Keratinocyte (primary cell): Measurements from ENCODE around the gene RNF112. TPM values are rescaled to one million over a fixed set of nuclear protein-coding genes. Genes with fewer than 3 reads are reported as not detected.

Experiments used
- DNase-seq: peaks from one replicate; pipeline ENCODE4 v3.0.0-alpha.2; 2011; ENCODE audit warnings: low read depth, missing footprints, low spot score
- FAIRE-seq: peaks from 2 replicates; lab custom pipeline; 2011; peaks lifted over from hg19 to GRCh38; lab: Jason Lieb, UNC
- H2AFZ ChIP-seq: 2 replicates; pipeline ENCODE4 v1.6.0; 2012; ENCODE audit warnings: low read length, control low read depth, inconsistent platforms; ENCODE audit not compliant: control insufficient read depth
- H3K27ac ChIP-seq: 2 replicates; pipeline ENCODE4 v1.5.1; 2011; ENCODE audit warnings: low read length; ENCODE audit not compliant: control insufficient read depth, insufficient read depth
- H3K27me3 ChIP-seq: 3 replicates; pipeline ENCODE4 v1.6.0; 2011; ENCODE audit warnings: low read length; ENCODE audit not compliant: control insufficient read depth, insufficient read depth; ENCODE audit errors: extremely low read depth
- H3K36me3 ChIP-seq, 2 experiments: 2 replicates in 1 of 2; 3 replicates in 1 of 2; pipeline ENCODE4 v1.5.1; 2011; ENCODE audit warnings: low read length in 2 of 2, mild to moderate bottlenecking in 1 of 2; ENCODE audit not compliant: control insufficient read depth in 2 of 2, insufficient read depth in 2 of 2; ENCODE audit errors: extremely low read depth in 1 of 2
- H3K4me1 ChIP-seq: 3 replicates; pipeline ENCODE4 v1.5.1; 2011; ENCODE audit warnings: low read length; ENCODE audit not compliant: control insufficient read depth, insufficient read depth; ENCODE audit errors: extremely low read depth
- H3K4me2 ChIP-seq: 3 replicates; pipeline ENCODE4 v1.6.0; 2011; ENCODE audit warnings: low read depth, low read length; ENCODE audit not compliant: control insufficient read depth, insufficient read depth; ENCODE audit errors: extremely low read depth
- H3K4me3 ChIP-seq, 3 experiments: fragments of 200-600 bp in 1 of 3; sonication (generic) in 1 of 3; 2 replicates in 2 of 3; 3 replicates in 1 of 3; pipeline ENCODE4 v1.5.1; 2011 to 2016; ENCODE audit warnings: low read length in 3 of 3, mild to moderate bottlenecking in 3 of 3, control low read depth in 2 of 3, inconsistent platforms in 1 of 3, low read depth in 1 of 3, mixed read lengths in 1 of 3, mixed run types in 1 of 3, moderate library complexity in 1 of 3; ENCODE audit not compliant: control insufficient read depth in 2 of 3, insufficient read depth in 2 of 3; ENCODE audit errors: extremely low read depth in 1 of 3
- H3K79me2 ChIP-seq: 2 replicates; pipeline ENCODE4 v1.6.0; 2012; ENCODE audit warnings: low read length; ENCODE audit not compliant: control insufficient read depth, insufficient read depth
- H3K9ac ChIP-seq: 3 replicates; pipeline ENCODE4 v1.6.0; 2011; ENCODE audit warnings: low read length; ENCODE audit not compliant: control insufficient read depth, insufficient read depth; ENCODE audit errors: extremely low read depth
- H3K9me1 ChIP-seq: 3 replicates; pipeline ENCODE4 v1.6.0; 2011; ENCODE audit warnings: low read length; ENCODE audit not compliant: control insufficient read depth, insufficient read depth; ENCODE audit errors: extremely low read depth
- H3K9me3 ChIP-seq: 2 replicates; pipeline ENCODE4 v1.5.1; 2012; ENCODE audit warnings: low read depth, low read length; ENCODE audit not compliant: control insufficient read depth
- H4K20me1 ChIP-seq: 3 replicates; pipeline ENCODE4 v1.6.0; 2011; ENCODE audit warnings: low read length; ENCODE audit not compliant: control insufficient read depth, insufficient read depth; ENCODE audit errors: extremely low read depth
- EZH2 ChIP-seq: IDR thresholded peaks from one replicate; pipeline ENCODE4 v1.6.1; 2012; ENCODE audit warnings: inconsistent platforms, mild to moderate bottlenecking, low read length, moderate library complexity
- dilution Hi-C: fragments of 300-500 bp; cut with MboI; formaldehyde crosslinking; loops from one replicate; pipeline ENCODE4 v1.7.0; 2020; ENCODE audit warnings: low sequenced_read_pairs; ENCODE audit not compliant: extremely low pct_ligation_motif_present
- polyA plus RNA-seq, 5 experiments: library from polyadenylated mRNA; depleted of rRNA in 3 of 5; stranded (reverse) in 3 of 5; stranded (forward) in 1 of 5; unstranded in 1 of 5; fragments of >200 nt; gene quantifications; 1 replicate in 1 of 5; 2 replicates in 3 of 5; 3 replicates in 1 of 5; pipeline versions ENCODE4 v1.2.1 to v1.2.3, GENCODE V29; 2011 to 2012; ENCODE audit warnings: missing spikeins in 2 of 5, low read depth in 1 of 5, low replicate concordance in 1 of 5
- TF ChIP-seq, protein P1 (sequence below), 3 experiments: IDR thresholded peaks in 1 of 3; conservative IDR thresholded peaks in 1 of 3; optimal IDR thresholded peaks in 1 of 3; 2 replicates in 2 of 3; 3 replicates in 1 of 3; pipeline versions ENCODE3 to v1.5.1; 2011; ENCODE audit warnings: low read length in 3 of 3, mild to moderate bottlenecking in 3 of 3, moderate library complexity in 2 of 3, control low read depth in 1 of 3, inconsistent platforms in 1 of 3; ENCODE audit not compliant: insufficient read depth in 2 of 3; ENCODE audit errors: extremely low read depth in 1 of 3

RNF112 gene
- polyA plus RNA-seq, 1 donor (not counting 4 experiments of a cell fraction or from before 2014, with no cell fraction given): 0.05 TPM

- no peak overlapping the region for H3K27ac ChIP-seq
- no peaks in the 10 kb centered on the region for H3K4me1 ChIP-seq
- H3K79me2 ChIP-seq: no peaks in the 10 kb centered on the region
- H2AFZ ChIP-seq: no peak overlapping the region
- no peak overlapping the region for H3K9ac ChIP-seq
- no peaks in the 10 kb centered on the region for H3K36me3 ChIP-seq
- FAIRE-seq: no peak
- H3K4me3 ChIP-seq: no peak overlapping the region
- DNase-seq: no peak
- dilution Hi-C loops: no loop called here
- H4K20me1 ChIP-seq: no peaks in the 10 kb centered on the region
- H3K9me1 ChIP-seq: no peaks in the 10 kb centered on the region
- no peaks in the 10 kb centered on the region for H3K9me3 ChIP-seq
- H3K4me2 ChIP-seq: no peak overlapping the region
- no peaks in the 10 kb centered on the region for H3K27me3 ChIP-seq
- no peak for TF ChIP-seq EZH2
- TF ChIP-seq, protein P1, sequence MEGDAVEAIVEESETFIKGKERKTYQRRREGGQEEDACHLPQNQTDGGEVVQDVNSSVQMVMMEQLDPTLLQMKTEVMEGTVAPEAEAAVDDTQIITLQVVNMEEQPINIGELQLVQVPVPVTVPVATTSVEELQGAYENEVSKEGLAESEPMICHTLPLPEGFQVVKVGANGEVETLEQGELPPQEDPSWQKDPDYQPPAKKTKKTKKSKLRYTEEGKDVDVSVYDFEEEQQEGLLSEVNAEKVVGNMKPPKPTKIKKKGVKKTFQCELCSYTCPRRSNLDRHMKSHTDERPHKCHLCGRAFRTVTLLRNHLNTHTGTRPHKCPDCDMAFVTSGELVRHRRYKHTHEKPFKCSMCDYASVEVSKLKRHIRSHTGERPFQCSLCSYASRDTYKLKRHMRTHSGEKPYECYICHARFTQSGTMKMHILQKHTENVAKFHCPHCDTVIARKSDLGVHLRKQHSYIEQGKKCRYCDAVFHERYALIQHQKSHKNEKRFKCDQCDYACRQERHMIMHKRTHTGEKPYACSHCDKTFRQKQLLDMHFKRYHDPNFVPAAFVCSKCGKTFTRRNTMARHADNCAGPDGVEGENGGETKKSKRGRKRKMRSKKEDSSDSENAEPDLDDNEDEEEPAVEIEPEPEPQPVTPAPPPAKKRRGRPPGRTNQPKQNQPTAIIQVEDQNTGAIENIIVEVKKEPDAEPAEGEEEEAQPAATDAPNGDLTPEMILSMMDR (optimal IDR thresholded peaks at IDR 0.05 in 1 of 3, IDR thresholded peaks at IDR 0.05 in 1 of 3, conservative IDR thresholded peaks at IDR 0.05 in 1 of 3; ENCODE audit: extremely low read depth in 1 of 3, insufficient read depth in 2 of 3, low read length in 3 of 3): no peak
Observed at GRCh38 chr17:19460700-19461099, 49.7 kb downstream of the RNF112 start.

DNA sequence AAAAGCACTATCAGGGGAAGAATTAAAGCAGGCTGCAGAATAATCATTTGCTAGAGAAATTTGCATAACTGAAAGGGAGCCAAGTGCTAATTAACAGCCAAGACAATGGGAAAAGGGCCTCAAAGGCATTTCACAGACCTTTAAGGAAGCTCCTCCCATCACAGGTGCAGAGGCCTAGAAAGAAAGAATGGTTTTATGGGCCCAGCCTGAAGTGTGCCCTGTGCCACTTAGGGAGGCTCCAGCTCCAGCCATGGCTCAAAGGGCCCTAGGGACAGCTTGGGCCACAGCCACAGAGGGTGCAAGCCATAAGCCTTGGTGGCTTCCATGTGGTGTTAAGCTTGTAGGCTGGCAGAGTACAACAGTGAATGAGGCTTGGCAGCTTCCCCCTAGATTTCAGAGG lies 50.1 kb downstream of the RNF112 start:
- Histone ChIP-seq H3K4me3 (no peak overlapping the region), H3K9me1 (no peaks in the 10 kb centered on the region), H3K9me3 (no peaks in the 10 kb centered on the region), H3K36me3 (no peaks in the 10 kb centered on the region), H3K4me1 (no peaks in the 10 kb centered on the region), H3K27me3 (no peaks in the 10 kb centered on the region), H3K9ac (no peak overlapping the region), H3K4me2 (no peak overlapping the region), H3K27ac (no peak overlapping the region), H3K79me2 (no peaks in the 10 kb centered on the region), H2AFZ (no peak overlapping the region), H4K20me1 (no peaks in the 10 kb centered on the region)
- TF ChIP-seq, protein P1 (optimal IDR thresholded peaks at IDR 0.05 in 1 of 3, IDR thresholded peaks at IDR 0.05 in 1 of 3, conservative IDR thresholded peaks at IDR 0.05 in 1 of 3; ENCODE audit: extremely low read depth in 1 of 3, insufficient read depth in 2 of 3, low read length in 3 of 3): no peak
- no peak for DNase-seq
- dilution Hi-C loops: no loop called here
- no peak for FAIRE-seq
